Karpas-422 (cell line): ENCODE results near the gene PKNOX2. TPM values are rescaled to one million over a fixed set of nuclear protein-coding genes. Genes with fewer than 3 reads are reported as not detected.

Experiments used
- DNase-seq: peaks from one replicate; pipeline ENCODE4 v3.0.0-alpha.2; 2015
- H2AFZ ChIP-seq: fragments of 200-600 bp; sonication (generic); 2 replicates; pipeline ENCODE4 v1.6.1; 2014; ENCODE audit warnings: antibody characterized with exemption, low read length, mixed read lengths
- H3K27ac ChIP-seq: fragments of 200-600 bp; sonication (generic); 2 replicates; pipeline ENCODE4 v1.5.1; 2014; ENCODE audit warnings: mild to moderate bottlenecking, low read length, moderate library complexity
- H3K27me3 ChIP-seq: fragments of 200-600 bp; sonication (generic); 2 replicates; pipeline ENCODE4 v1.6.1; 2014; ENCODE audit warnings: low read length, mixed read lengths
- H3K36me3 ChIP-seq: fragments of 200-600 bp; sonication (generic); 2 replicates; pipeline ENCODE4 v1.6.1; 2014; ENCODE audit warnings: low read length, mixed read lengths; ENCODE audit not compliant: insufficient read depth
- H3K4me1 ChIP-seq: fragments of 200-600 bp; sonication (generic); 2 replicates; pipeline ENCODE4 v1.6.1; 2014; ENCODE audit warnings: mild to moderate bottlenecking, low read length, mixed read lengths
- H3K4me2 ChIP-seq: fragments of 200-600 bp; sonication (generic); 2 replicates; pipeline ENCODE4 v1.6.1; 2014; ENCODE audit warnings: low read length, low read depth, mild to moderate bottlenecking; ENCODE audit not compliant: poor library complexity, severe bottlenecking
- H3K4me3 ChIP-seq: fragments of 200-600 bp; sonication (generic); 2 replicates; pipeline ENCODE4 v1.5.1; 2014; ENCODE audit warnings: mild to moderate bottlenecking, antibody characterized with exemption, low read length, mixed read lengths
- H3K79me2 ChIP-seq: fragments of 200-600 bp; sonication (generic); 2 replicates; pipeline ENCODE4 v1.6.1; 2014; ENCODE audit warnings: mild to moderate bottlenecking, low read length, mixed read lengths
- H3K9ac ChIP-seq: fragments of 200-600 bp; sonication (generic); 2 replicates; pipeline ENCODE4 v1.6.0; 2014; ENCODE audit warnings: low read length
- H3K9me2 ChIP-seq: fragments of 200-600 bp; sonication (generic), shearing (Covaris generic); replicated peaks from 2 replicates; pipeline ENCODE4 v1.6.0; 2014; ENCODE audit warnings: mild to moderate bottlenecking, low read length, moderate library complexity; ENCODE audit not compliant: insufficient read depth
- H3K9me3 ChIP-seq: fragments of 300-700, 200-600 bp; sonication (generic); 2 replicates; pipeline ENCODE4 v1.6.1; 2014; ENCODE audit warnings: low read length, mixed read lengths
- H4K20me1 ChIP-seq: fragments of 200-600 bp; sonication (generic); 2 replicates; pipeline ENCODE4 v1.6.1; 2014; ENCODE audit warnings: mild to moderate bottlenecking, antibody characterized with exemption, low read length, low read depth; ENCODE audit not compliant: insufficient read depth
- total RNA-seq: library from RNA; depleted of rRNA; stranded (reverse); fragments of >200 nt; shearing (Covaris generic); gene quantifications from 2 replicates; pipeline ENCODE4 v1.2.3, GENCODE V29; 2014; ENCODE audit warnings: low replicate concordance

Gene PKNOX2
- total RNA-seq, 1 experiment from 2014 or later = 1.5 TPM

- Histone ChIP-seq H3K4me1 (peaks cover 14% of the 10 kb centered on the region), H3K36me3 (no peaks in the 10 kb centered on the region), H4K20me1 (no peaks in the 10 kb centered on the region), H3K4me3 (no peak overlapping the region), H3K79me2 (no peaks in the 10 kb centered on the region), H3K9me3 (no peaks in the 10 kb centered on the region), H2AFZ (no peak overlapping the region), H3K4me2 (no peak overlapping the region), H3K27me3 (no peaks in the 10 kb centered on the region), H3K9me2 (no peaks in the 10 kb centered on the region), H3K9ac (no peak overlapping the region), H3K27ac (no peak overlapping the region)
- DNase-seq = no peak
Observed at GRCh38 chr11:125325196-125325595, 160.6 kb downstream of the PKNOX2 start.

GRCh38 chr11:125326126-125326525 lies 161.6 kb downstream of the PKNOX2 start:
- no peak for DNase-seq
- no peaks in the 10 kb centered on the region for H3K9me2 ChIP-seq

GRCh38 chr11:125327518-125328224 lies 163.1 kb downstream of the PKNOX2 start:
- Histone ChIP-seq H3K9ac (no peak overlapping the region), H4K20me1 (no peaks in the 10 kb centered on the region), H3K36me3 (no peaks in the 10 kb centered on the region), H3K79me2 (no peaks in the 10 kb centered on the region), H3K4me2 (no peak overlapping the region), H3K27ac (no peak overlapping the region), H3K4me1 (peaks cover 36% of the 10 kb centered on the region), H3K9me3 (no peaks in the 10 kb centered on the region), H3K9me2 (no peaks in the 10 kb centered on the region), H3K27me3 (no peaks in the 10 kb centered on the region), H2AFZ (no peak overlapping the region), H3K4me3 (no peak overlapping the region)
- DNase-seq = no peak

More at GRCh38 chr11:125326126-125326525, 161.6 kb downstream of the PKNOX2 start:
- H3K9ac ChIP-seq = no peak overlapping the region
- no peak overlapping the region for H3K27ac ChIP-seq
- H3K79me2 ChIP-seq = no peaks in the 10 kb centered on the region
- no peak overlapping the region for H3K4me3 ChIP-seq
- no peak overlapping the region for H2AFZ ChIP-seq
- H3K27me3 ChIP-seq = no peaks in the 10 kb centered on the region
- H3K4me1 ChIP-seq = peaks cover 20% of the 10 kb centered on the region
- H3K9me3 ChIP-seq = no peaks in the 10 kb centered on the region
- H3K4me2 ChIP-seq = no peak overlapping the region
- H3K36me3 ChIP-seq = no peaks in the 10 kb centered on the region
- H4K20me1 ChIP-seq = no peaks in the 10 kb centered on the region

GRCh38 chr11:125328225-125328580 lies 163.7 kb downstream of the PKNOX2 start:
- Histone ChIP-seq H2AFZ (no peak overlapping the region), H3K4me3 (no peak overlapping the region), H3K27me3 (no peaks in the 10 kb centered on the region), H3K27ac (no peak overlapping the region), H3K36me3 (no peaks in the 10 kb centered on the region), H3K4me1 (peaks cover 41% of the 10 kb centered on the region), H3K9ac (no peak overlapping the region), H3K4me2 (no peak overlapping the region), H3K79me2 (no peaks in the 10 kb centered on the region), H3K9me3 (no peaks in the 10 kb centered on the region), H4K20me1 (no peaks in the 10 kb centered on the region), H3K9me2 (no peaks in the 10 kb centered on the region)
- no peak for DNase-seq

DNA sequence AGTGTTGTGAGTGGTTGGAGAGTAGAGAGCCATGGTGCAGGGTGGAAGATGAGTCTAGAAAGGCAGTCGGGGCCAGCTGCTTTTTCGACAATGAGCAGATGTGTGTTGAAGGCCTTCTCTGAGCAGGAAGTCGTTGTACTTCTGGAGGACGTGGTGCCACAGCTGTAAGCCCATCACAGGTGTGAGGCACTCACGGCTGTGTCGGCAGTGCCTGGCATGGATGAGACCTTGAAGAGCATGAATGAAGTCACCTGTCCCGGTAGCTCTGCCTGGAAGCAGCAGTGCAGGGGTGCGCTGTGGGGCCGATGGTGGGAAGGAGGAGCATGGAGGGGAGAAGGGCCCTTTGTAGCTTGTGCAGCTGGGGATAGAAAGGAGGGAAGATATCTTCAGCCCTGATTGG lies 165.2 kb downstream of the PKNOX2 start:
- Histone ChIP-seq H2AFZ (no peak overlapping the region; the same call in 1 of the 2 replicates), H3K27ac (no peak overlapping the region), H3K4me2 (no peak overlapping the region), H3K4me3 (no peak overlapping the region), H3K79me2 (no peaks in the 10 kb centered on the region), H3K27me3 (no peaks in the 10 kb centered on the region), H3K9me3 (no peaks in the 10 kb centered on the region), H3K36me3 (no peaks in the 10 kb centered on the region), H3K9ac (no peak overlapping the region), H3K4me1 (peaks cover 57% of the 10 kb centered on the region), H3K9me2 (no peaks in the 10 kb centered on the region), H4K20me1 (no peaks in the 10 kb centered on the region)
- DNase-seq = no peak

GRCh38 chr11:125330462-125331325 lies 166.1 kb downstream of the PKNOX2 start:
- Histone ChIP-seq H3K4me1 (peaks cover 64% of the 10 kb centered on the region), H3K4me2 (no peak overlapping the region), H3K9ac (no peak overlapping the region; the same call in 1 of the 2 replicates), H3K36me3 (no peaks in the 10 kb centered on the region), H3K9me3 (no peaks in the 10 kb centered on the region), H3K9me2 (no peaks in the 10 kb centered on the region), H3K27ac (no peak overlapping the region), H4K20me1 (no peaks in the 10 kb centered on the region), H3K27me3 (no peaks in the 10 kb centered on the region), H3K4me3 (no peak overlapping the region), H2AFZ (no peak overlapping the region), H3K79me2 (no peaks in the 10 kb centered on the region)
- DNase-seq = no peak

DNA sequence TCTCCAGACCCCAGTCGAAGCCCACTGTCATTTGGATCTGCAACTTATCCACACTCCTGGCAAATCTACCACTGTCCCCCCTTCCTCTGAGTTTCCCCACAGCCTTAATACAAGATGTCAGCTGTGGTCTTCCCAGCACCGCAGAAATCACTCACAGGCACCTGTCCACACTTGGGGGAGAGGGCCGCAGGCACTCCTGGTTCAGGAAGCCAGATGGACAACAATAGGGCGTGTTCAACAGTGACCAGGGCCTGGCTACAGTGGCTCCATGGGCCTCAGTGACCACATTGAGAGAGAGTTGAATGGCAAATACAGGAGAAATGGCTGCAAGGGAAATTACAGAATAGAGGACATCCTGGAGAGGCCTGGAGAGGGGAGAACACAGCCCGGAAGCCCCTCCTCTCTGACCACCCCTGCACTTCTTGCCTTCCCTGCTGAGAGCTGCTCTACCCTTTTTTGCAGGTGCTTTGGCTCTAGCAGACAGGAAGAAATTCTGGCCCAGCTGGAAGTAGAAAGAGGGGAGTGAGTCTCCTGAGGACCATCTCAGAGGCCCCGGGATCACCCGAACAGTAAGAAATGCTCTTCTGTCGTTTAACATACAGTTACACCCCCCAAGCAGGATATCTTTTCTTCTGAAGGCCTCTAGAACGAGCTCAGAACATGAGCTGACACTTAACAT lies 166.9 kb downstream of the PKNOX2 start:
- peak overlapping the region; percentile 95 for H3K27ac ChIP-seq
- no peaks in the 10 kb centered on the region for H3K36me3 ChIP-seq
- no peak overlapping the region for H3K4me2 ChIP-seq
- no peak overlapping the region for H3K4me3 ChIP-seq
- H4K20me1 ChIP-seq = no peaks in the 10 kb centered on the region
- H2AFZ ChIP-seq = no peak overlapping the region
- DNase-seq = no peak
- no peak overlapping the region; the same call in 1 of the 2 replicates for H3K9ac ChIP-seq
- H3K9me3 ChIP-seq = no peaks in the 10 kb centered on the region
- H3K4me1 ChIP-seq = peaks cover 64% of the 10 kb centered on the region
- H3K27me3 ChIP-seq = no peaks in the 10 kb centered on the region
- H3K79me2 ChIP-seq = no peaks in the 10 kb centered on the region
- no peaks in the 10 kb centered on the region for H3K9me2 ChIP-seq

- Histone ChIP-seq H3K4me2 (peak overlapping the region; percentile 58), H3K36me3 (no peaks in the 10 kb centered on the region), H3K9ac (peak overlapping the region; percentile 54), H4K20me1 (no peaks in the 10 kb centered on the region), H3K9me3 (no peaks in the 10 kb centered on the region), H3K9me2 (no peaks in the 10 kb centered on the region), H2AFZ (no peak overlapping the region), H3K79me2 (no peaks in the 10 kb centered on the region), H3K4me3 (no peak overlapping the region), H3K27me3 (no peaks in the 10 kb centered on the region), H3K4me1 (peaks cover 72% of the 10 kb centered on the region), H3K27ac (peak overlapping the region; percentile 95)
- no peak for DNase-seq
Observed at GRCh38 chr11:125332821-125333220, 168.3 kb downstream of the PKNOX2 start.
